Type B pancreatic cell (in vitro differentiated cells): Measurements from ENCODE around the gene DYNLL1. TPM values are rescaled to one million over a fixed set of nuclear protein-coding genes. Genes with fewer than 3 reads are reported as not detected.
"Not testable (repeated sequence)": the region's sequence is repeated elsewhere in the genome, so short reads cannot be mapped to it uniquely, and the experiment has no call there.

Experiments
- DNase-seq: peaks from one replicate; pipeline ENCODE4 v3.0.0; 2021; ENCODE audit warnings: mixed read lengths; ENCODE audit not compliant: unreplicated experiment; ENCODE audit errors: extremely low spot score
- H3K27ac Mint-ChIP-seq: 2 replicates; pipeline ENCODE4 v1.8.0; 2021; ENCODE audit warnings: mild to moderate bottlenecking, mixed read lengths
- H3K27me3 Mint-ChIP-seq: 2 replicates; pipeline ENCODE4 v1.8.0; 2021; ENCODE audit warnings: mixed read lengths
- H3K36me3 Mint-ChIP-seq: 2 replicates; pipeline ENCODE4 v1.8.0; 2021; ENCODE audit warnings: mixed read lengths
- H3K4me1 Mint-ChIP-seq: one replicate; pipeline ENCODE4 v1.8.0; 2021; ENCODE audit warnings: mixed read lengths; ENCODE audit not compliant: unreplicated experiment
- H3K4me3 Mint-ChIP-seq: 2 replicates; pipeline ENCODE4 v1.8.0; 2021; ENCODE audit warnings: mild to moderate bottlenecking, mixed read lengths
- H3K9me3 Mint-ChIP-seq: 2 replicates; pipeline ENCODE4 v1.8.0; 2021; ENCODE audit warnings: mixed read lengths
- total RNA-seq: library from RNA; stranded (reverse); gene quantifications from 2 replicates; pipeline ENCODE4 v1.2.1, GENCODE V29; 2021; ENCODE audit warnings: low replicate concordance
- TF ChIP-seq, protein P1 (sequence below): fragments of 200-600 bp; sonication (generic); conservative IDR thresholded peaks from 2 replicates; pipeline ENCODE4 v1.5.0; 2021; ENCODE audit warnings: antibody characterized with exemption, mild to moderate bottlenecking

Gene DYNLL1
- total RNA-seq, 1 donor from 2014 or later = 451 TPM

GRCh38 chr12:120479458-120479857, 16.5 kb upstream of the DYNLL1 start:
- Mint-ChIP-seq H3K27me3 (no peaks in the 10 kb centered on the region), H3K36me3 (peaks cover 8% of the 10 kb centered on the region), H3K27ac (peak overlapping the region; percentile 91), H3K9me3 (no peaks in the 10 kb centered on the region), H3K4me1 (peaks cover 23% of the 10 kb centered on the region), H3K4me3 (peak overlapping the region; percentile 59)
- TF ChIP-seq, protein P1, sequence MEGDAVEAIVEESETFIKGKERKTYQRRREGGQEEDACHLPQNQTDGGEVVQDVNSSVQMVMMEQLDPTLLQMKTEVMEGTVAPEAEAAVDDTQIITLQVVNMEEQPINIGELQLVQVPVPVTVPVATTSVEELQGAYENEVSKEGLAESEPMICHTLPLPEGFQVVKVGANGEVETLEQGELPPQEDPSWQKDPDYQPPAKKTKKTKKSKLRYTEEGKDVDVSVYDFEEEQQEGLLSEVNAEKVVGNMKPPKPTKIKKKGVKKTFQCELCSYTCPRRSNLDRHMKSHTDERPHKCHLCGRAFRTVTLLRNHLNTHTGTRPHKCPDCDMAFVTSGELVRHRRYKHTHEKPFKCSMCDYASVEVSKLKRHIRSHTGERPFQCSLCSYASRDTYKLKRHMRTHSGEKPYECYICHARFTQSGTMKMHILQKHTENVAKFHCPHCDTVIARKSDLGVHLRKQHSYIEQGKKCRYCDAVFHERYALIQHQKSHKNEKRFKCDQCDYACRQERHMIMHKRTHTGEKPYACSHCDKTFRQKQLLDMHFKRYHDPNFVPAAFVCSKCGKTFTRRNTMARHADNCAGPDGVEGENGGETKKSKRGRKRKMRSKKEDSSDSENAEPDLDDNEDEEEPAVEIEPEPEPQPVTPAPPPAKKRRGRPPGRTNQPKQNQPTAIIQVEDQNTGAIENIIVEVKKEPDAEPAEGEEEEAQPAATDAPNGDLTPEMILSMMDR = no peak
- no peak for DNase-seq

DNA sequence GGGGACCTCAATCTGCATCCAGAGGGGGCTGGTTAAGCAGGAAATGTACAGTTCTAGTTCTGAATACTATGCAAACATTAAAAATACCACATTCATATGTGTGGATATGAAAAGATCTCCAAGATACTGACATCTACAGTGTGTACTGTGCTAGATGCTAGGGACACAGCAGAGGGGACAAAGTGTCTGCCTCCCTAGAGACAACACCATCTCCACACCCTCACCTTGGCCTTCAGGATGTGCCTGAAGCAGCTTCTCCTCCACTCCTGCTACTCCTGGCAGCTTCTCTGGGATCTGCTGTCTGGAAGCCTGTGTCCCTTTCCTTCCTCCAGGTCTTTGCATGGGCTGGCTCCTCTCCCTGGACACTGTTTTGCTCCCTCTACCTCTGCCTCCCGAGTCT, 15.7 kb upstream of the DYNLL1 start:
- H3K36me3 Mint-ChIP-seq = peaks cover 8% of the 10 kb centered on the region
- H3K9me3 Mint-ChIP-seq = no peaks in the 10 kb centered on the region
- TF ChIP-seq, protein P1 = no peak
- peak overlapping the region; percentile 91 for H3K27ac Mint-ChIP-seq
- H3K4me1 Mint-ChIP-seq = peaks cover 17% of the 10 kb centered on the region
- H3K27me3 Mint-ChIP-seq = no peaks in the 10 kb centered on the region
- no peak overlapping the region for H3K4me3 Mint-ChIP-seq
- no peak for DNase-seq

DNA sequence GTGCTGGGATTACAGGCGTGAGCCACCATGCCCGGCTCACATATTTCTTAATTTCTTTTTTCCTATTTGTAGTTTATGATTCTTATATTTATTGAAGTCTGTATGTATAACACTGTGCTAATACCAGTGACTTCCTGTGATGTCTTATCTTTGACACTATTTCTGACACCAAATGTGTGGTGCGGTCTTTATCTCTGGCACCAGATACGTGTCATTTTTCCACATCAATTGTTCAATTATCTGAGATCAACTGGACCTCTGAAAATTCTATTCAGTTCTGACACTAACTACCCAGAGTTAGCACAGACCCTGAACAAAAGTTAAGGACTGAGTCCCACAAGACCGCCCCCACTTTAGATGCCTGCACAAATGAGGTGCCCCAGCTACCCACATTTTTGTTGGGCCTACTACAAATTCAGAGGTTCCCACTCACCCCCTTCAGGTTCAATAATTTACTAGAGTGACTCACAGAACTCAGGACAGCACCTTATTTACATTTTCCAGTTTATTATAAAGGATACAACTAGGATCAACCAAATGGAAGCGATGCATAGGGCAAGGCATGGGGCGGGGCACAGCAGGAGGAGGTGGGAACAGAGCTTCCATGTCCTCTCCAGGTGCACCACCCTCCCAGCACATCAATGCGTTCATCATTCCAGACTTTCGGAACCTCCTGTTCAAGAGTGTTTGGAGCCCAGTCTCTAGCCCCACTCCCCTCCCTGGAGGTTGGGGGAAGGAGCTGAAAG, 14.7 kb upstream of the DYNLL1 start:
- Mint-ChIP-seq H3K9me3 (no peaks in the 10 kb centered on the region), H3K4me1 (peaks cover 15% of the 10 kb centered on the region), H3K27me3 (no peaks in the 10 kb centered on the region), H3K27ac (no peak overlapping the region), H3K36me3 (peaks cover 8% of the 10 kb centered on the region), H3K4me3 (no peak overlapping the region)
- DNase-seq = no peak
- TF ChIP-seq, protein P1 = no peak

DNA sequence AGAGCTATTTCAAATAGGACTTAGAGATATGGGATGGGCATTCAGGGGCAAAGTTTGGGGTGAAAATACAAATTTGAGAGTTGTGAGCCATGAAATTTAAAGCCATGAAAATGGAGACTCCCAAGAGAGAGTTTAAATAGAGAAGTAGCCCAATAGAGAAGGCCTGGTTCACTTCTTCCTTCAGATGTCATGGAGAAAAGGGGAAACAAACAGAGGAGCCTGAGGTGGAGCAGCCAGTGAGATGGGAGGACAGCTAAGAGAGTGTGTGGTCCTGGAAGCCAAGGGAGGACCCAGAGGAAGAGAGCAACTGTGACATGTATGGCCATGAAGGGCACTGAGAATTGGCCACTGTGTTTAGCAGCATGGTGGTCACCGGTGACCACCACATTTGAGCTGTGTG, 12.3 kb upstream of the DYNLL1 start:
- no peaks in the 10 kb centered on the region for H3K9me3 Mint-ChIP-seq
- no peaks in the 10 kb centered on the region for H3K27me3 Mint-ChIP-seq
- peaks cover 8% of the 10 kb centered on the region for H3K36me3 Mint-ChIP-seq
- H3K27ac Mint-ChIP-seq = no peak overlapping the region
- H3K4me1 Mint-ChIP-seq = peaks cover 12% of the 10 kb centered on the region
- DNase-seq = no peak
- TF ChIP-seq, protein P1 = no peak
- no peak overlapping the region for H3K4me3 Mint-ChIP-seq

- H3K9me3 Mint-ChIP-seq = no peaks in the 10 kb centered on the region
- no peak for DNase-seq
- no peak overlapping the region for H3K27ac Mint-ChIP-seq
- TF ChIP-seq, protein P1 = no peak
- peaks cover 11% of the 10 kb centered on the region for H3K4me1 Mint-ChIP-seq
- no peak overlapping the region for H3K4me3 Mint-ChIP-seq
- H3K36me3 Mint-ChIP-seq = peaks cover 11% of the 10 kb centered on the region
- H3K27me3 Mint-ChIP-seq = no peaks in the 10 kb centered on the region
Measured at GRCh38 chr12:120485961-120486881, 9.7 kb upstream of the DYNLL1 start.

- H3K9me3 Mint-ChIP-seq, H3K4me3 Mint-ChIP-seq, H3K27ac Mint-ChIP-seq, DNase-seq, H3K27me3 Mint-ChIP-seq: not testable (repeated sequence)
- Mint-ChIP-seq H3K36me3 (peaks cover 11% of the 10 kb centered on the region), H3K4me1 (peaks cover 11% of the 10 kb centered on the region)
Measured at GRCh38 chr12:120487552-120487951, 8.4 kb upstream of the DYNLL1 start.
